Measurements from ENCODE around the gene SLC15A4.

Gene SLC15A4

DNA sequence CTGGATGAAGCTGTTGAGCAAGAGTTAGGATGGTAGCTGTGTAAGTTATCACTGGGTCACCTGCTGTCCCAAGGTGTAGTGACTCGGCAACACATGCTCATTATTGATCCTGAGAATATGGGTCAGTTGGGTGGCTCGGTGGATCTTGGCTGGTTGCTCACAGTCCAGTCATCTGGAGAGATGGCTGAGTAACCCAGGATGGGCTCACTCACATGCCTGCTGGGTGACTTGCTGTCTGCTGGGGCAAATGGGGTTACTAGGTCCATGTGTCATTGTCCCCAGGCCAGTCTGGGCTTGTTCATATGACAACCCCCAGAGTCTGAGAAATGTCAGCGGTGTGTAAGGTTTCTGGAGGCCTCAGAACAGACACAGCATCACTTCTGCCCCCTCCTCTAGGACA lies 69.5 kb downstream of the SLC15A4 start:
- no peak for DNase-seq (ENCODE audit: low spot score)

DNA sequence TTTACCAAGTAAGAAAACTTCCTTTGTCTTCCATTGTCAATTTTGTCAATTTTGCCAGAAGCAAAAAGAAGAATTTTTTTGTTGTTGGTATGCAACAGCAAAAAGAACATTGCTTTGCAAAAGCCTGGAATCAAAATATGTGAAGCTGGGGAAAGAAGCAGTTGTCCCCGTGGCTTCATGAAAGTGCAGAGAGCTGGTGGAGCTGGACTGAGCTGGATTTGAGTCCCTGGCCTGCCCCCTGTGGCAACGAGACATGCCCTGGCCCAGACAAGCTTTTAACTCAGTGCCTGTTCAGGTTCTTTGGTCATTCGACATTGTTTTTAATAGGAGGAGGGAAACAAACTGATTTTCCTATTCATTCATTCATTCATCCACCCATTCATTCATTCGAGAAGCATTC lies 70.3 kb downstream of the SLC15A4 start:
- DNase-seq (ENCODE audit: low spot score) = no peak

DNA sequence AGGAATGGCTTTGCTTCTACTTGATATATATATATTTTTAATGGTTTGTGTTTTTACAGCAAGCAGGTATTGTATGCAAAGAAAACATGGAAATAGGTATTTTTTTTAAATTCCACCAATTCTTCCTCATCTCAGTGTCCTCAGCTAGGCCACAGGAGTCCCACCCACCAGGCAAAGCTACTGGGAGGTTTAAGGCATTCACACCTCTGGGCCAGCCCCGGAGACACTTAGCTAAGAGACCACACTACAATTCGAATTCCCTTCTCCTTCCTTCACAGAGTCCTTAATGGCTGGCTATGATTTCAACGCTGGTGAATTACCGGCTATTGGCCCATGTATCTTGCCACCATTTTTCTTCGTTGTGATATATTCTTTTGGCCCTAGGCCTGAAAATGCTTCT lies 71.4 kb downstream of the SLC15A4 start:
- no peak for DNase-seq (ENCODE audit: low spot score)

DNA sequence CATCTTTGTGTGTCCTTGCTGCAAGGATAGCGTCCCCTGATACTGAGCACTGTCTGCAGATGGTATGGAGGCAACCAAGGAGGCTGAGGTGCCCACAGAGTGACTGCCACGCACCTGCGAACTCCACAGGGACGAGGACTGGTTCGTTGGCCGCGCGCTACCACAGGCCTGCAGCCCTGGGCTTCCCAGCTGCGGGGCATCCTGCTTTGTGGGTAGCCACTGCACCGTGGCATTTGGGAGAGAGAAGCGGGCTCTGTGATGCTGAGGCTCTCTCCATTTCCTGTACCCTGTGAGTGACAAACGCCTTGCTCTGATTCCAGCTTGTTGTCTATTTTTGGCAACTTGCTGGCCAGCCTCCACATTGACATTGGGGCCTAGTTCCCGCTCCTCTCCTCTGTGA lies 76.3 kb downstream of the SLC15A4 start:
- DNase-seq (ENCODE audit: low spot score) = no peak

DNA sequence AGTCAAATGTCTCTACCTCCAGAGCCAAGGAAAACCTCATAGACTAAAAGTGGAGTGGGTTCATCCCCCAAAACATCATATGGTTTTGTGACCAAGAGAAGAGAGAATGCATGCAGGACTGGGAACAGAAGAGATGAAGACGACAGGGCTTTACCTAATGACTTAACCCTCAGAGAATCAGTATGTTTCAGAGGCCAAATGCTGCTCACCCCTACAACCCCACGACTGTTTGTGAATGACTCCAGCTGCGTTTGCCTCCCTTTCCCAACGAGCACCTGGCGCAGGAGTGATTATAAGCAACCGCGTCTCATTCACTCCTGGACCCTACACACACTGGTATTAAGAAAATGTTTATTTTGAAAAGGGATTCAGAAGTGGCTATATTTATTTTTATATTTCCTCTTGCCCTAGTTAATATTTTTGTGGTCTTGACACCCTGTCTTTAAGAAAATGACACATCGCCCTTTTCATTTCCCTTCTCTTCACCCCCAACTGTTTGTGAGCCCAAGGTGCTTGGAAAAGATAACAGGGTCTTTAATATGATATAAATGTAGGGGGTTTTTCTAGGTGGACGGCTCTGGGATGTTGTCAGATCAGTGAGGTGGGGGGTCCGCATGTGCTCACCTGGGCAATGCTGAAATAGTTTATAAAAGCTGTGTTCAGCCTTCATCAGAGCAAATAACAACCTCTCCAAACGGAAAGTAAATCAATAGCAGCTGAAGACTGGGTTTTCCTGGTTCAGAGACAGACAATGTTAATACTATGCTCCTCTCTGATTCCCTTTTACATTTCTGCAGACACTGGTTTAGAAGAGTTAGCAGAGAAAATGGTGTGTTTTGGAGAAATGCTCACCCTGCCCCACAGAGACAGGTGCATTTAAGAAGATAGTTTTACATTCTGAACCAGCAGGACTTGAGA lies 77.7 kb downstream of the SLC15A4 start:
- no peak for DNase-seq (ENCODE audit: low spot score)

DNA sequence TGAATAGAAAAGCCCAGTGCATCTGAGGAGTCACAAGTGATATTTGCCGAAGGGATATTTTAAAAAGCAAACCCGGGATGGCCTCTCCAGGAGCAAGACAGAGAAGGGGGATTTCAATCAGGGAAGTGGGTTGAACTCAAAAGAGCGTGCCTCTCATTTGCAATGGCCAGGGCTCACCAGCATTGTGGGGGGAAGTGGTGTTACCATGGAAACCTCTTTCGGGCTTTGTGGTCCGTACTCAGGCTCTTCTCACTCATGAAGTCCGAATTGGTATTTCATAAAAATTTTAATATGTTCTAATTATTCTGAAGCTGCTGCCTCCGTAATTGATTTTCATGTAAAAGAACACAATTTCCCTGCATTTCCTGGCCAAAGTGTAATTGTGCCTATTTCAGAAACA lies 79.8 kb downstream of the SLC15A4 start:
- DNase-seq (ENCODE audit: low spot score) = no peak
